ENCODE measurements around the gene RAB26.
"Not testable (repeated sequence)": the region's sequence is repeated elsewhere in the genome, so short reads cannot be mapped to it uniquely, and the experiment has no call there.

The RAB26 gene

DNA sequence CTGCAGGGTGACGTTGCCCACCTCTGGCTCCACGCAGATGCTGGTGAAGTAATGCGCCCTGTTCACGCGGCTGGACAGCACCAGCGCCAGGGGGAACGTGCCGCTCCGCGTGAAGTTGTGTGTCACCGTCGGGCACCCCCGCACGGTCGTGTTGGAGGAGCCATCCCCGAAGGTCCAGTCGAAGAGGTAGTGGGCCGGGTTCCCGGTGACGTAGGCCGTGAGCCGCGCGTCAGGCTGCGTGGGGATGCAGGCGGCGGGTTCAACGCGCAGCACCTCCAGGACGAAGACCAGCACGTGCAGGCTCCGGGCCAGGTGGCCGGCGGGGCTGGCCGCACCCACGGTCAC lies 37.4 kb upstream of the RAB26 start:
- not testable (repeated sequence) for H3K9ac ChIP-seq (ENCODE audit: low read length); H3K27ac ChIP-seq (ENCODE audit: low read depth, low read length, poor library complexity, severe bottlenecking); H3K27me3 ChIP-seq (ENCODE audit: insufficient read depth, low read length); H2AFZ ChIP-seq (ENCODE audit: low read length); H3K4me1 ChIP-seq (ENCODE audit: insufficient read depth, low read length, severe bottlenecking); H3K79me2 ChIP-seq (ENCODE audit: insufficient read depth, low read length); H3K36me3 ChIP-seq (ENCODE audit: insufficient read depth, low read length); H3K9me2 ChIP-seq (ENCODE audit: low read depth, low read length); H3K4me3 ChIP-seq (ENCODE audit: low read depth, low read length, poor library complexity, severe bottlenecking); H4K20me1 ChIP-seq (ENCODE audit: insufficient read depth, low read length); H3K9me3 ChIP-seq (ENCODE audit: low read length); H3K4me2 ChIP-seq (ENCODE audit: low read length); H3F3A ChIP-seq (ENCODE audit: insufficient read depth, low read length)

- not testable (repeated sequence) for H3K4me2 ChIP-seq (ENCODE audit: low read length); H3K9me3 ChIP-seq (ENCODE audit: low read length); H3K4me1 ChIP-seq (ENCODE audit: insufficient read depth, low read length, severe bottlenecking); H3K4me3 ChIP-seq (ENCODE audit: low read depth, low read length, poor library complexity, severe bottlenecking); H3K79me2 ChIP-seq (ENCODE audit: insufficient read depth, low read length); H2AFZ ChIP-seq (ENCODE audit: low read length); H3K27ac ChIP-seq (ENCODE audit: low read depth, low read length, poor library complexity, severe bottlenecking); H3K9ac ChIP-seq (ENCODE audit: low read length); H3F3A ChIP-seq (ENCODE audit: insufficient read depth, low read length); H4K20me1 ChIP-seq (ENCODE audit: insufficient read depth, low read length); H3K36me3 ChIP-seq (ENCODE audit: insufficient read depth, low read length); H3K9me2 ChIP-seq (ENCODE audit: low read depth, low read length); H3K27me3 ChIP-seq (ENCODE audit: insufficient read depth, low read length)
Measured at GRCh38 chr16:2111412-2112335, 36.8 kb upstream of the RAB26 start.

DNA sequence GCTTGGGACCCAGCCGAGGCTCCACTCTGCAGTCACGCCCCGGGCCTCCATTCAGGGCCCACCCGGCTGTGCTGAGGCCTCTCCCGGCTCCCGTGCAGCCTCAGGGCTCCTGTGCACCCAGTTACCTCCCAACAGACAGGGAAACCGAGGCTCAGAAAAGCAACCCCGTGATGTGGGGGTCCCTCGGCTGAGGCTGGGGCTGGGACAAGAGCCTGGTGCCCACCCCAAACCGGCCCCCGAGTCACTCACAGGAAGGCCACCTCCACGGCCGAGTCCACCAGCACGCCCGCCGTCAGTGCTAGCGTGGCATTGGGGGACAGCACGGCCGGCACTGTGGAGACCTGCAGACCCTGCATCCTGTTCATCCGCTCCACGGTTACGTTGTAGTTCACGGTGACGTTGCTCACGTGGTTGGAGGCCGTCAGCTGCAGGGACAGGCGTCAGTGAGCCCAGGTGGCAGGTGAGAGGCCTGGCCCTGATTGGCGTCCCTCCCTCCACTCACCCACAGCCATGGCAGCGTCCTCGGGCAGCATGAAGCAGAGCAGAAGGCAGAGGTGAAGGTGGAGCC lies 35.8 kb upstream of the RAB26 start:
- H2AFZ ChIP-seq (ENCODE audit: low read length); H3K9me2 ChIP-seq (ENCODE audit: low read depth, low read length); H3K4me3 ChIP-seq (ENCODE audit: low read depth, low read length, poor library complexity, severe bottlenecking); H3K9ac ChIP-seq (ENCODE audit: low read length); H4K20me1 ChIP-seq (ENCODE audit: insufficient read depth, low read length); H3K36me3 ChIP-seq (ENCODE audit: insufficient read depth, low read length); H3K79me2 ChIP-seq (ENCODE audit: insufficient read depth, low read length); H3F3A ChIP-seq (ENCODE audit: insufficient read depth, low read length); H3K27ac ChIP-seq (ENCODE audit: low read depth, low read length, poor library complexity, severe bottlenecking); H3K27me3 ChIP-seq (ENCODE audit: insufficient read depth, low read length); H3K4me2 ChIP-seq (ENCODE audit: low read length); H3K9me3 ChIP-seq (ENCODE audit: low read length); H3K4me1 ChIP-seq (ENCODE audit: insufficient read depth, low read length, severe bottlenecking): not testable (repeated sequence)

- not testable (repeated sequence) for H2AFZ ChIP-seq (ENCODE audit: low read length); H4K20me1 ChIP-seq (ENCODE audit: insufficient read depth, low read length); H3K27ac ChIP-seq (ENCODE audit: low read depth, low read length, poor library complexity, severe bottlenecking); H3K9me3 ChIP-seq (ENCODE audit: low read length); H3K9ac ChIP-seq (ENCODE audit: low read length); H3K36me3 ChIP-seq (ENCODE audit: insufficient read depth, low read length); H3F3A ChIP-seq (ENCODE audit: insufficient read depth, low read length); H3K4me2 ChIP-seq (ENCODE audit: low read length); H3K4me1 ChIP-seq (ENCODE audit: insufficient read depth, low read length, severe bottlenecking); H3K9me2 ChIP-seq (ENCODE audit: low read depth, low read length); H3K27me3 ChIP-seq (ENCODE audit: insufficient read depth, low read length); H3K4me3 ChIP-seq (ENCODE audit: low read depth, low read length, poor library complexity, severe bottlenecking); H3K79me2 ChIP-seq (ENCODE audit: insufficient read depth, low read length)
Measured at GRCh38 chr16:2114225-2114624, 34.2 kb upstream of the RAB26 start.

DNA sequence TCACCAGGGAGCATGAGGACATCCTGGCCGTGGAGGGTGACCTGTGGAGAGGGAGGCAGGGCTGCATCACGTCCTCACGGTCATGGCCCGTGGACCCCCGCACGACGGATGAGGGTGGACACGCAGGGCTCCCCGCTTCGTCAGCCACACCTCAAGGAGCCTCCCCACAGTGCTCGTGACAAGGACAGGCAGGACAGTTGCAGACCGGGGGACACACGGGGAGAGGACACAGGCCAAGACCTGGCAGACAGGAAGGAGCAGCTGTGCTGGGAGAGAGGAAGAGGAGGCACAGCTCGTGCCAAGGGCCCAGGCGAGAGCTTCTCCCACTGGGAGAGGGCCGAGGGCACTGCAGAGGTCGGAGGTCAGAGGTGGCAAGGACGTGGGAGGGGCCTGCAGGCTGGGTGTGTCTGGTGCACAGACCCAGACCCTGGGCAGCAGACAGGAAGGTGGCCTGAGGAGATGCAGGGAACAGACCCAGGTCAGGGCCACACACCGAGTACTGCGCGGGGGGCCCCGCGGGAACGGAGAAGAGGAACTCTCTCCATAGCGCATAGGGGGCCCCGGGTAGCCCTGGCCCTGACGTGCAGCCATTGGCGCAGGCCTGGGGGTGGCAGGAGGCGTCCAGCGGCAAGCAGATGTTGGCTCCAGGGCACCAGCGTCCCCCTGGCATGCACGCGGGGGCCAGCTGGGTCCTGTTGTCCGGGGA lies 33.4 kb upstream of the RAB26 start:
- H4K20me1 ChIP-seq (ENCODE audit: insufficient read depth, low read length); H3K9me3 ChIP-seq (ENCODE audit: low read length); H3K9ac ChIP-seq (ENCODE audit: low read length); H3K9me2 ChIP-seq (ENCODE audit: low read depth, low read length); H3F3A ChIP-seq (ENCODE audit: insufficient read depth, low read length); H3K79me2 ChIP-seq (ENCODE audit: insufficient read depth, low read length); H3K27me3 ChIP-seq (ENCODE audit: insufficient read depth, low read length); H3K4me1 ChIP-seq (ENCODE audit: insufficient read depth, low read length, severe bottlenecking); H3K4me3 ChIP-seq (ENCODE audit: low read depth, low read length, poor library complexity, severe bottlenecking); H3K27ac ChIP-seq (ENCODE audit: low read depth, low read length, poor library complexity, severe bottlenecking); H3K36me3 ChIP-seq (ENCODE audit: insufficient read depth, low read length); H2AFZ ChIP-seq (ENCODE audit: low read length); H3K4me2 ChIP-seq (ENCODE audit: low read length): not testable (repeated sequence)

Data from OCI-LY1 (cell line).